HL-60 (cell line): ENCODE data around the gene LAMTOR3.
A peak's percentile ranks its signal among the peaks of the same experiment; 100 is the strongest.

ENCODE experiments used
- GABPA ChIP-seq: IDR thresholded peaks from 2 replicates; pipeline ENCODE4 v1.6.1; 2012; ENCODE audit warnings: low read depth
- POLR2AphosphoS5 ChIP-seq: IDR thresholded peaks from 2 replicates; pipeline ENCODE4 v1.6.1; 2012; ENCODE audit warnings: low read depth
- SPI1 ChIP-seq: IDR thresholded peaks from 2 replicates; pipeline ENCODE4 v1.6.1; 2012; ENCODE audit warnings: low read depth, mild to moderate bottlenecking, borderline replicate concordance
- TF ChIP-seq, protein P1 (sequence below): IDR thresholded peaks from one replicate; pipeline ENCODE4 v1.5.1; 2011; ENCODE audit warnings: low read length, control low read depth, inconsistent platforms; ENCODE audit not compliant: insufficient read depth

DNA sequence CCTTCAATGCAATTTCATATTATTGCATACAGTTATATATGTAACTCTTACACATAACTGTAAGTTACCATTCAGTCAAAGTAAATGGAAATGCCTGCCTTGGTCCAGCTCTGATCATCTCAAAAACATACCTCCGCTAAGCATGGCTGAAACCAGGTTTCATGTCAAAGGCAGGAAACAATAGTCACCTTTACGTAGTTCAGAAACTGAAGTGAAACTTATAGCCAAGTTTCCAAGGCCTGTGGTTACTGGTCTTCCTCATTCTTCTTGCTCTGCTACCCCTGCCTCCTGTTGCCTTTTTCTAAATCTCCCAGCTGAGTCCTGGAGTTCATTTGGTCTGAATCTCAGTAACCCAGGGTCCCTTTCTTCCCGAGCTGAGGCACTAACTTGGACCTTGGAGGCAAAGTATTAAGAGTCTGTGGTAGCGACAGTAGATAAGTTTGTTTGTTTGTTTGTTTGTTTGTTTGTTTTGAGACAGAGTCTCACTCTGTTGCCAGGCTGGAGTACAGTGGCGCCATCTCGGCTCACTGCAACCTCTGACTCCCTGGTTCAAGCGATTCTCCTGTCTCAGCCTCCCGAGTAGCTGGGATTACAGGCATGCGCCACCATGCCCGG, 46.8 kb downstream of the LAMTOR3 start:
- TF ChIP-seq, protein P1, sequence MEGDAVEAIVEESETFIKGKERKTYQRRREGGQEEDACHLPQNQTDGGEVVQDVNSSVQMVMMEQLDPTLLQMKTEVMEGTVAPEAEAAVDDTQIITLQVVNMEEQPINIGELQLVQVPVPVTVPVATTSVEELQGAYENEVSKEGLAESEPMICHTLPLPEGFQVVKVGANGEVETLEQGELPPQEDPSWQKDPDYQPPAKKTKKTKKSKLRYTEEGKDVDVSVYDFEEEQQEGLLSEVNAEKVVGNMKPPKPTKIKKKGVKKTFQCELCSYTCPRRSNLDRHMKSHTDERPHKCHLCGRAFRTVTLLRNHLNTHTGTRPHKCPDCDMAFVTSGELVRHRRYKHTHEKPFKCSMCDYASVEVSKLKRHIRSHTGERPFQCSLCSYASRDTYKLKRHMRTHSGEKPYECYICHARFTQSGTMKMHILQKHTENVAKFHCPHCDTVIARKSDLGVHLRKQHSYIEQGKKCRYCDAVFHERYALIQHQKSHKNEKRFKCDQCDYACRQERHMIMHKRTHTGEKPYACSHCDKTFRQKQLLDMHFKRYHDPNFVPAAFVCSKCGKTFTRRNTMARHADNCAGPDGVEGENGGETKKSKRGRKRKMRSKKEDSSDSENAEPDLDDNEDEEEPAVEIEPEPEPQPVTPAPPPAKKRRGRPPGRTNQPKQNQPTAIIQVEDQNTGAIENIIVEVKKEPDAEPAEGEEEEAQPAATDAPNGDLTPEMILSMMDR = no peak
- TF ChIP-seq SPI1 (peak; percentile 74), GABPA (no peak), POLR2AphosphoS5 (no peak)
